GM20431 (cell line): Measurements from ENCODE around the gene PARP8.

ENCODE experiments used
- in situ Hi-C: fragments of 300-500 bp; cut with MseI, MboI; formaldehyde crosslinking; loops from one replicate; pipeline ENCODE4 v1.15.0; 2020; ENCODE audit warnings: low sequenced_read_pairs; ENCODE audit not compliant: unreplicated experiment

PARP8 gene

GRCh38 chr5:50874306-50875001, 208.0 kb downstream of the PARP8 start:
- in situ Hi-C loops, result no loop called here

DNA sequence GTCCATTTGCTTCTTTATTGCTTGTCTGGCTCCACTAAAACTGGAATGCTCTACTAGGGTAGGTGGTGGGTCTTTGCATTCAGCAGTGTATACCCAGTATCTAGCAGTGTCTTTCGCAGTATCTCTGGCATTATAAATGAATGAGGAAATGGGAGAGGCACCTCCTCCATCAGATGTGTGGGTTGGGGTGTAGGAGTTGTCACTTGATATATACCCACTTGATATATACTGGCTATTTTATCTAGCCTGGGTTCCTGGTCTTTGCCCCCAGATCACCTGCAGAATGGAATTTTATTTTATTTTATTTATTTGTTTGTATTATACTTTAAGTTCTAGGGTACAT, 208.5 kb downstream of the PARP8 start:
- in situ Hi-C loops, result no loop called here

DNA sequence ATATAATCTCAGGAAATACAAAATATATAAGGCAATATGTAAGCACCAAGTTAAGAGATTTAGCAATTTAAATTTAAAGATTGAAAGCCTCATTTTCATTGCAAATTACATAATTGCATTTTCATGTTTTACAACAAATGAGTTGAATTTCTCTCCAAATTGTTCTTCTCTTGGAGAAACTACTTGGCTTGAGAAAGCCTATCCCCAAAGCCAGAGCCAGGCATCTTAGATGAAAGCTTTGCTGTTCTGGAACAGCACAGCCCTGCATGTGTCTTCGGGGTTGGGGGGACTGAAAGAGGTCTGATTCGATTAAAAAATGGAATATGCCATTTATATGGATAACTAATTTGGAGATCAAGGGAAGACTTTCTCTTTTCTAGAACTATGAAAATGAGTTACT, 212.0 kb downstream of the PARP8 start:
- in situ Hi-C loops, result no loop called here

- in situ Hi-C loops, result no loop called here
These were observed 215.0 kb downstream of the PARP8 start for GRCh38 chr5:50881407-50881806.

DNA sequence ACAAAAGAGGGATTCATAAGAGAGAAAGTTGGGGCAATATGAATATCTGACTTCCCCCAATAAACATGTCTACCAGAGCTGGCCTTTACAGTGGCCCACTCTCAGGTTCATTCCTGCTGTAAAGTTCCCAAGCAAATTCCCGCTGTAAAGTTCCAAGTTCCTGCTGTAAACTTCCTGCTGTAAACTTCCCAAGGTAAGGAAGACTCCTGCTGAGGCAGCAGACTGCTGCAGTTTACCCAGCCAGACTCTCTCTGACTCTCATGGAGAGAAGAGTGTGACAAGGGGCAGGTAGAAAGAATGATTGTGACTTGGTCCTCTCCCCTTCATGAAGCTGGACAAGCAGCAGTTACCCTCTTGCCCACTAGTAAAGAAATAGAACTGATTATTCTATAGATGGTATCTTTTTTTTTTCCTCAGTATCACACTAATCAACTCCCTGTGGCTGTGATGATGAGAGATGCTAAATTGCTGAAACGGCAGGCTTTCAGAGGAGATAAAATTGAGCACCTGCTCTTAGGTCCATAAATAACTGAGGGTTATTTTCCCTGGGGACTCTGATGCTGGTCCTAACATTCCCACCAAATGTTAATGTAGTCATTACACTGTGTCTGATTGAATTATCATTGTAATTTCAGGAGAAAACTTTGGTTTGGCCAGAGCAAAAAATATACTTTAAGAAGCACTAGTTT, 220.4 kb downstream of the PARP8 start:
- in situ Hi-C loops, result no loop called here

DNA sequence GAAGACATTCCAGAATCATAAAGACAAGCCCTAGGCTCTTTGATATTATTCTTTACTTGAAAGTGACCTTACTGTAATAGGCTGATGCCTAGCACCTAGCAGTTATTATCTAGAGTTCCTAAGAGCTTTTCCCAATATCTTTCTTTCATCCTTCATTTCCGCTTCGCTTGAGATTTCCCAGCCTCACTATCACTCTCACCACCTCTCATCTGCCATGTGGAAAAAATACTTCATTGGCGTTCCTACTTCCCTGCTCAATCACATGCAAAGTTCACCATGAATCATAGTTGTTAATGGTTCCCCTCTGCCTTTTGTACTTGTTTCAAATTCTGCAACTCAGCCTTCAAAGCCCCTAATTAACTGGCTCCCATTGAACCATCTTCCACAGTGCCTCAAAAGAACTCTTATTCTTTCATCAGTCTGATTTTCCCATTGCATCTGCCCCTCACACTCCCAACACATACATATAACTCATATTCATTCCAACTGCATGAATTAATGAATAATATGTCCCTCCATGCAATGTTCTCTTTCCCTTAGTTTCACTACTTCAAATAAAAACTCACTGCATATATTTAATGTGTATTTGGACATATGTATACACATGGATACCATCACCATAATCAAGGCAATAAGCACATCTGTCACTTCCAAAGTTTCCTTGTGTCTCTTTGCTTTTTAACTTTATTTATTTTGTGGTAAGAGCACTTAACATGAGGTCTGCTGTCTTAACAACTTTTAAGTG, 221.6 kb downstream of the PARP8 start:
- in situ Hi-C loops, result no loop called here

DNA sequence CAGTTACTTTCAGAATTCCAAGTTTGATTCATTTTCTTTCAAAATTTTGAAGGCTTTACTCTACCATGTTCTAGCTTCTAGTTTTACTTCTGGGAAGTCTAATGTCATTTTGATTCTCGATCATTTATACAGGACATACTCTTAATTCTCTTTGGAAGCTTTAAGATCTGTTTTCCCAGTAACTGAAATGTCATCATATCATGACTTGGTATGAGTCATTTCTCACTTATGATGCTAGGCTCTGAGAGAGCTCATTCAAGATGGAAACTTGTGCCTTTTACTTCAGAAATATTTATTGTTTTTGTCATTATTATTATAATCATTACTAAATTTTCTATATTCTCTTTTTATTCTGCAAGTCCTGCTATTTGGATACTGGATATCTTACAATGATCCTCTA, 222.3 kb downstream of the PARP8 start:
- in situ Hi-C loops, result no loop called here

DNA sequence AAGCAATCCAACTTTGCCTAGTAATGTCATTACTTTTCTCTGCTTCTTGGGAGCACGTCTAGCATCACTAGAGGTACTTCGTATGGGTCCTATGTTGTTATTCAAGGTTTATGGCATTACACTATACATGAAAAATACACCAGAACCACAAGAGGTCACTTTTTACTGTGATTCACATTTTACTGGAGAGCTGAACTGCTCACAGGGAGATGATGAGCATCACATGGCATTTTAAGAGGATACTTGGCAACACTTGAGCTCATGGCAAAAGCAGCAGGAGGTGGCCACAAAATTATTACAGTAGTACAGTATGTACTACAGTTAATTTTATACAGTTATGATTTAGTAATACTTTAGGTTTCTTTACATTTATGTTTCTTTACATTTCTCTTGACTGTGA, 223.4 kb downstream of the PARP8 start:
- in situ Hi-C loops, result no loop called here
